DOHH2 (cell line): Measurements from ENCODE around the gene SDHAF1.

Experiments used
- H3F3A ChIP-seq: fragments of 200-600 bp; sonication (generic), shearing (Covaris generic); 2 replicates; pipeline ENCODE4 v1.6.0; 2016; ENCODE audit warnings: antibody characterized with exemption, mild to moderate bottlenecking; ENCODE audit not compliant: control insufficient read depth, insufficient read depth
- H3K27ac ChIP-seq: fragments of 200-600 bp; sonication (generic); 2 replicates; pipeline ENCODE4 v1.5.1; 2014; ENCODE audit warnings: low read depth, mild to moderate bottlenecking, low read length, moderate library complexity
- H3K27me3 ChIP-seq: fragments of 200-600 bp; sonication (generic); 2 replicates; pipeline ENCODE4 v1.6.1; 2014; ENCODE audit warnings: mild to moderate bottlenecking, low read length, mixed read lengths; ENCODE audit not compliant: control insufficient read depth
- H3K36me3 ChIP-seq: fragments of 200-600 bp; sonication (generic); 2 replicates; pipeline ENCODE4 v1.6.1; 2014; ENCODE audit warnings: mild to moderate bottlenecking, low read length, moderate library complexity, mixed read lengths; ENCODE audit not compliant: control insufficient read depth
- H3K4me1 ChIP-seq: fragments of 200-600 bp; sonication (generic); 2 replicates; pipeline ENCODE4 v1.6.1; 2014; ENCODE audit warnings: mild to moderate bottlenecking, low read length, mixed read lengths; ENCODE audit not compliant: control insufficient read depth
- H3K4me2 ChIP-seq: fragments of 200-600 bp; sonication (generic); 2 replicates; pipeline ENCODE4 v1.6.0; 2014; ENCODE audit warnings: mild to moderate bottlenecking, low read length, moderate library complexity
- H3K4me3 ChIP-seq: fragments of 200-600 bp; sonication (generic); 2 replicates; pipeline ENCODE4 v1.5.1; 2014; ENCODE audit warnings: mild to moderate bottlenecking, low read length, mixed read lengths
- H3K79me2 ChIP-seq: fragments of 200-600 bp; sonication (generic); 2 replicates; pipeline ENCODE4 v1.6.1; 2014; ENCODE audit warnings: mild to moderate bottlenecking, low read length, mixed read lengths; ENCODE audit not compliant: control insufficient read depth
- H3K9me2 ChIP-seq: fragments of 200-600 bp; sonication (generic); replicated peaks from 2 replicates; pipeline ENCODE4 v1.6.1; 2014; ENCODE audit warnings: mild to moderate bottlenecking, low read length, mixed read lengths; ENCODE audit not compliant: control insufficient read depth
- H3K9me3 ChIP-seq: fragments of 200-600 bp; sonication (generic); 2 replicates; pipeline ENCODE4 v1.6.1; 2014; ENCODE audit warnings: antibody characterized with exemption, low read length, mixed read lengths; ENCODE audit not compliant: control insufficient read depth, insufficient read depth
- H4K20me1 ChIP-seq: fragments of 200-600 bp; sonication (generic); 2 replicates; pipeline ENCODE4 v1.6.0; 2014; ENCODE audit warnings: low read depth, mild to moderate bottlenecking, antibody characterized with exemption, low read length, moderate library complexity; ENCODE audit not compliant: control insufficient read depth, insufficient read depth
- CTCF ChIP-seq: fragments of 200-600 bp; sonication (generic); IDR thresholded peaks from one replicate; pipeline ENCODE4 v1.5.1; 2014; ENCODE audit warnings: antibody characterized with exemption, mild to moderate bottlenecking, low read depth, low read length; ENCODE audit not compliant: poor library complexity, severe bottlenecking
- EZH2phosphoT487 ChIP-seq: fragments of 200-600 bp; sonication (generic); IDR thresholded peaks from 2 replicates; pipeline ENCODE4 v1.6.1; 2017; ENCODE audit warnings: borderline replicate concordance, mild to moderate bottlenecking, antibody characterized with exemption, low read length, moderate library complexity, mixed read lengths

The SDHAF1 gene

GRCh38 chr19:35986664-35987570 lies 8.1 kb upstream of the SDHAF1 start:
- Histone ChIP-seq H3K27me3 (peaks cover 23% of the 10 kb centered on the region), H3K36me3 (no peaks in the 10 kb centered on the region), H4K20me1 (no peaks in the 10 kb centered on the region), H3K4me1 (peaks cover 9% of the 10 kb centered on the region; the same call in 1 of the 2 replicates), H3K9me2 (no peaks in the 10 kb centered on the region), H3K4me2 (peak overlapping the region; percentile 76), H3F3A (no peaks in the 10 kb centered on the region), H3K79me2 (no peaks in the 10 kb centered on the region), H3K9me3 (peaks cover 5% of the 10 kb centered on the region; the same call in 1 of the 2 replicates), H3K4me3 (peak overlapping the region; percentile 69), H3K27ac (no peak overlapping the region)
- TF ChIP-seq EZH2phosphoT487 (no peak), CTCF (no peak)

GRCh38 chr19:35987571-35987896 lies 7.5 kb upstream of the SDHAF1 start:
- Histone ChIP-seq H3K79me2 (no peaks in the 10 kb centered on the region), H3K36me3 (no peaks in the 10 kb centered on the region), H3K27ac (no peak overlapping the region), H3K9me2 (no peaks in the 10 kb centered on the region), H3K4me3 (peak overlapping the region; percentile 69), H4K20me1 (no peaks in the 10 kb centered on the region), H3K4me1 (peaks cover 9% of the 10 kb centered on the region; the same call in 1 of the 2 replicates), H3K27me3 (peaks cover 18% of the 10 kb centered on the region), H3K4me2 (peak overlapping the region; percentile 76), H3K9me3 (peaks cover 5% of the 10 kb centered on the region; the same call in 1 of the 2 replicates), H3F3A (no peaks in the 10 kb centered on the region)
- TF ChIP-seq EZH2phosphoT487 (no peak), CTCF (no peak)

GRCh38 chr19:35988824-35989223 lies 6.2 kb upstream of the SDHAF1 start:
- Histone ChIP-seq H3K4me3 (no peak overlapping the region), H3K4me1 (peaks cover 9% of the 10 kb centered on the region; the same call in 1 of the 2 replicates), H3K9me3 (peaks cover 5% of the 10 kb centered on the region; the same call in 1 of the 2 replicates), H3K36me3 (no peaks in the 10 kb centered on the region), H4K20me1 (no peaks in the 10 kb centered on the region), H3F3A (0 out of 2 replicates have a peak, but pooled peaks cover 2% of the 10 kb centered on the region), H3K27ac (no peak overlapping the region), H3K79me2 (no peaks in the 10 kb centered on the region), H3K27me3 (peaks cover 15% of the 10 kb centered on the region), H3K9me2 (no peaks in the 10 kb centered on the region), H3K4me2 (no peak overlapping the region)
- TF ChIP-seq CTCF (no peak), EZH2phosphoT487 (no peak)
